CD4-positive, alpha-beta T cell treated with Interleukin-6 at 100 ng/mL for 8 hours (primary cell): Measurements from ENCODE around the gene FBXL17.

ENCODE experiments used
- DNase-seq: peaks from one replicate; pipeline ENCODE4 v3.0.0-alpha.2; 2020; ENCODE audit warnings: mixed read lengths, low spot score

The FBXL17 gene

GRCh38 chr5:107809201-107810034, 572.5 kb downstream of the FBXL17 start:
- DNase-seq: no peak
